Stomach (tissue), 9 donors: ENCODE data around the gene LRP1B. TPM values are rescaled to one million over a fixed set of nuclear protein-coding genes. Genes with fewer than 3 reads are reported as not detected.

Experiments
- DNase-seq, 2 donors: peaks; one replicate each; pipeline versions ENCODE4 v3.0.0 to v3.0.0-alpha.2; 2013 to 2019
- H3K27ac ChIP-seq, 5 donors: fragments of 200-600 bp in 4 of 5; sonication (generic) in 4 of 5; one replicate each; pipeline ENCODE4 v1.5.1; 2013 to 2019; ENCODE audit warnings: mild to moderate bottlenecking in 1 of 5, moderate library complexity in 1 of 5
- H3K27me3 ChIP-seq, 3 donors: fragments of 200-600 bp; sonication (generic); one replicate each; pipeline ENCODE4 v1.5.1; 2017 to 2019; ENCODE audit warnings: mixed run types in 1 of 3
- H3K36me3 ChIP-seq, 4 donors: fragments of 200-600 bp; sonication (generic); 1 replicate in 3 of 4; 2 replicates in 1 of 4; pipeline ENCODE4 v1.5.1; 2016 to 2019
- H3K4me1 ChIP-seq, 4 donors: fragments of 200-600 bp; sonication (generic); one replicate each; pipeline ENCODE4 v1.5.1; 2016 to 2019
- H3K4me3 ChIP-seq, 4 donors: fragments of 200-600 bp; sonication (generic) in 3 of 4; one replicate each; pipeline ENCODE4 v1.5.1; 2016 to 2019; ENCODE audit warnings: mild to moderate bottlenecking in 1 of 4
- H3K9me3 ChIP-seq, 4 donors: fragments of 200-600 bp; sonication (generic); one replicate each; pipeline ENCODE4 v1.5.1; 2016 to 2019
- EP300 ChIP-seq: sonication (generic); formaldehyde crosslinking; IDR thresholded peaks from one replicate; pipeline ENCODE4 v1.6.1; 2017; ENCODE audit warnings: antibody characterized with exemption
- POLR2A ChIP-seq, 4 donors: fragments of 450-650 bp; IDR thresholded peaks; one replicate each; pipeline ENCODE4 v1.6.1; 2016; ENCODE audit warnings: antibody characterized with exemption in 4 of 4, control low read depth in 2 of 4, mild to moderate bottlenecking in 1 of 4, moderate library complexity in 1 of 4
- POLR2AphosphoS5 ChIP-seq, 3 donors: sonication (generic); formaldehyde crosslinking; IDR thresholded peaks; one replicate each; pipeline ENCODE4 v1.6.1; 2016; ENCODE audit warnings: antibody characterized with exemption in 3 of 3
- WGBS, 5 donors: extraction: QIAGEN DNeasy Blood & Tissue Kit in 3 of 5; methylation state at CpG; one replicate each; pipeline versions ENCODE4 v1.1.5 to v1.1.7; 2013 to 2018; 5-methylcytosine and 5-hydroxymethylcytosine counted together
- intact Hi-C: fragments of 100-400 bp; cut with DNase I; formaldehyde crosslinking; loops from one replicate; pipeline ENCODE4 v1.15.1; 2023; ENCODE audit warnings: low total_unique reads
- polyA plus RNA-seq, 3 donors: library from polyadenylated mRNA; stranded (reverse); fragments of 200-250 nt; gene quantifications; one replicate each; pipeline ENCODE4 v1.2.3, GENCODE V29; 2013
- total RNA-seq, 5 donors: library from RNA; depleted of rRNA; stranded (reverse); fragments of >200 nt; gene quantifications; one replicate each; pipeline versions ENCODE4 v1.1.0 to v1.2.3, GENCODE V29; 2014 to 2016
- TF ChIP-seq, protein P1 (sequence below), 7 experiments: fragments of 450-650 bp in 4 of 7; fragments of 200-600 bp in 3 of 7; sonication (generic) in 3 of 7; IDR thresholded peaks; one replicate each; pipeline ENCODE4 v1.5.1; 2016 to 2019; ENCODE audit warnings: antibody characterized with exemption in 7 of 7, control low read depth in 2 of 7, mild to moderate bottlenecking in 1 of 7
- donor health status: healthy with polysubstance abuse.
- donor health status: Bipolar disorder and iron deficiency.
- donor health status: healthy.

LRP1B gene
- total and polyA plus RNA-seq, 8 donors: under 0.01 to 9.0 (median 0.38) TPM

DNA sequence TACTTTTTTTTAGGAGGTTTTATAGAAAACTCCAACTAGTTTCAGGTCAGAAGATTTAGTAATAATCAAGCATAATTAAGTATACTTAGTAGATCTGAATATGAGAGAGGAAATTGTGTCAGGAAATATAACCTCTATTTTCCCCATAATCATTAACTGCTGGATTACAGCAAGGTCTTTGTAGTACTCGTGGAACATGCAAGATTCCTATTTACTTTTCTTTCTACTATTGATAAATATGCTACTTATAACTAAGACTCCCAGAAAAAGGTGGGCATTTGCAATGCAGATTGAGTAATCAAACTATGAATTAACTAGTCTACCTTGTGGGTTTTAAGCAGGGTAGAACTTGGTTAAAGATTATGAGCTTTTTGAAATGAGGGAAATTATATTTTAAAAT, 570.1 kb downstream of the LRP1B start:
- no peaks in the 10 kb centered on the region for H3K27me3 ChIP-seq
- H3K4me1 ChIP-seq: peaks cover 0 to 17% (median 4%) of the 10 kb centered on the region in 4 donors
- WGBS, 5 donors: 17 to 43% (median 20%) methylated on average over 1 of the region's 1 CpG
- no peak overlapping the region for H3K4me3 ChIP-seq
- H3K36me3 ChIP-seq: no peaks in the 10 kb centered on the region
- DNase-seq: peak in 1 of 2 donors; percentile 24
- TF ChIP-seq POLR2A (IDR thresholded peaks at IDR 0.05) (no peak), POLR2AphosphoS5 (IDR thresholded peaks at IDR 0.05) (no peak), EP300 (no peak)
- TF ChIP-seq, protein P1, sequence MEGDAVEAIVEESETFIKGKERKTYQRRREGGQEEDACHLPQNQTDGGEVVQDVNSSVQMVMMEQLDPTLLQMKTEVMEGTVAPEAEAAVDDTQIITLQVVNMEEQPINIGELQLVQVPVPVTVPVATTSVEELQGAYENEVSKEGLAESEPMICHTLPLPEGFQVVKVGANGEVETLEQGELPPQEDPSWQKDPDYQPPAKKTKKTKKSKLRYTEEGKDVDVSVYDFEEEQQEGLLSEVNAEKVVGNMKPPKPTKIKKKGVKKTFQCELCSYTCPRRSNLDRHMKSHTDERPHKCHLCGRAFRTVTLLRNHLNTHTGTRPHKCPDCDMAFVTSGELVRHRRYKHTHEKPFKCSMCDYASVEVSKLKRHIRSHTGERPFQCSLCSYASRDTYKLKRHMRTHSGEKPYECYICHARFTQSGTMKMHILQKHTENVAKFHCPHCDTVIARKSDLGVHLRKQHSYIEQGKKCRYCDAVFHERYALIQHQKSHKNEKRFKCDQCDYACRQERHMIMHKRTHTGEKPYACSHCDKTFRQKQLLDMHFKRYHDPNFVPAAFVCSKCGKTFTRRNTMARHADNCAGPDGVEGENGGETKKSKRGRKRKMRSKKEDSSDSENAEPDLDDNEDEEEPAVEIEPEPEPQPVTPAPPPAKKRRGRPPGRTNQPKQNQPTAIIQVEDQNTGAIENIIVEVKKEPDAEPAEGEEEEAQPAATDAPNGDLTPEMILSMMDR (IDR thresholded peaks at IDR 0.05): no peak
- intact Hi-C loops: no loop called here
- H3K9me3 ChIP-seq: no peaks in the 10 kb centered on the region
- no peak overlapping the region for H3K27ac ChIP-seq

DNA sequence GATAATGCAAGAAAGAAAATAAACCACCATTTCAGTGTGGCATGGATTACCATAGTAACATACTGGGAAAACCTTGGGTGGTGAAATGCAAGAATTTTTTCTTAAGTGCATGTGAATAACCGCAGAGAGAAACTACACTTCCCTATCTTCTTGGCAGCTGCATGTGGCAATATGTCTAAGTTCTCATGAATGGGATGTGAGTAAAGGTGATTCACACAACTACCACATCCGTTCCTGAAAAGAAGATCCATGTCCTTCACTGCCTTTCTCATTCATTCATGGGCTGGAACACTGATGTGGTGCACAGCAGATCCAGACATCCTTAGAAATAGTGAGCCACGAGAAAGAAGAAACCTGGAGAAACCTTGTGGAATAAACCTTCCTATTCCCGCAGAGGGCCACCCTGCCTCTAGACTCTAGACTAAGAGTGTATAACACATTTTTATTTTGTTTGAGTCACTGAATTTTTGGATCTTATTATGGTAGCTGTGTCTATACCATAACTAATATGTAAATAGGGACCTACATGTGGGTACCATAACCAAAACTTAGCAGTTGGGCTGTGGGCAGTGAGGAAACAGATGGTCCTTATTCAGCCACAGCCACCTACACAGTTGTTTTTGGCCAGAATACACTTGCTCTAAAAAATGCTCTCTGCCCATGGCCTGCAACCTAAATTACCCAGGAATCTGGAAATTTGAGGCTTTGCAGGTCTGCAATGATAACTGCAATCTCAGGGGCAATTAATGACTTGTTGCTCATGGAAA, 573.3 kb downstream of the LRP1B start:
- Histone ChIP-seq H3K36me3 (no peaks in the 10 kb centered on the region), H3K4me1 (peaks cover 0 to 29% (median 4%) of the 10 kb centered on the region in 4 donors), H3K27me3 (no peaks in the 10 kb centered on the region), H3K4me3 (no peak overlapping the region), H3K9me3 (no peaks in the 10 kb centered on the region), H3K27ac (no peak overlapping the region)
- TF ChIP-seq, protein P1 (IDR thresholded peaks at IDR 0.05): no peak
- TF ChIP-seq EP300 (no peak), POLR2A (IDR thresholded peaks at IDR 0.05) (no peak), POLR2AphosphoS5 (IDR thresholded peaks at IDR 0.05) (no peak)
- intact Hi-C loops: no loop called here
- WGBS, 5 donors: 79 to 86% (median 82%) methylated on average over 4 of the region's 4 CpGs
- peak in 1 of 2 donors; percentile 5 for DNase-seq

DNA sequence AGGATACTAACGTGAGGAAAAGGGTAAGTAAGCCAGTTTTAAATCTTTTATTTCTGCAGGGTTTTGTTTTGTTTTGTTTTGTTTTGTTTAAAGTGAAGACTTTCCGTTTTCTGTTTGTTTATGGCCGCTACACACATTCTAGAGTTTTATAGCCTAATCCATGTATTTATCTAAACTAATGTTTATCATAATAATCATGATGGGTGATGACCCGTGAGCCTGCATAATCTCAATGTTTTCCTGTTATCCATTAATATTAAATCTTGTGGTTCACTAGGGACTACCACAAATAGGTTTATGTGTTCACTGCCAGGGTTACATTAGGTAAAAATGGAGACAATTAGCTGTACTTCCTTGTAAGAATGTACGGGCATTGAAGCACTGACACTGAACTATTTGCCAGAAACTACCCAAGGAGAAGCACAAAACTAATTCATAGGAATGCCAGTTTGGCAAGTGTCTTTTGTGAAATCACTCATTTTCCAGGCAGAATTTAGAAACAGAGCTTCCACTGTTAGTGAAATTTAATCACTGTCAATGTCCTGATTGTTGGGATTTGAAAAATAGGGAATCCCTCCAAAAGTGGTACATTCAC, 574.8 kb downstream of the LRP1B start:
- WGBS, 5 donors: 8 to 23% (median 17%) methylated on average over 5 of the region's 5 CpGs
- peaks cover 0 to 29% (median 4%) of the 10 kb centered on the region in 4 donors for H3K4me1 ChIP-seq
- no peak for TF ChIP-seq POLR2A (IDR thresholded peaks at IDR 0.05)
- TF ChIP-seq, protein P1 (IDR thresholded peaks at IDR 0.05): no peak
- no peak for TF ChIP-seq EP300
- TF ChIP-seq POLR2AphosphoS5 (IDR thresholded peaks at IDR 0.05): no peak
- H3K27me3 ChIP-seq: no peaks in the 10 kb centered on the region
- no peak overlapping the region for H3K27ac ChIP-seq
- intact Hi-C loops: no loop called here
- DNase-seq: peak in 1 of 2 donors; percentile 19
- H3K36me3 ChIP-seq: no peaks in the 10 kb centered on the region
- H3K9me3 ChIP-seq: no peaks in the 10 kb centered on the region
- H3K4me3 ChIP-seq: no peak overlapping the region

DNA sequence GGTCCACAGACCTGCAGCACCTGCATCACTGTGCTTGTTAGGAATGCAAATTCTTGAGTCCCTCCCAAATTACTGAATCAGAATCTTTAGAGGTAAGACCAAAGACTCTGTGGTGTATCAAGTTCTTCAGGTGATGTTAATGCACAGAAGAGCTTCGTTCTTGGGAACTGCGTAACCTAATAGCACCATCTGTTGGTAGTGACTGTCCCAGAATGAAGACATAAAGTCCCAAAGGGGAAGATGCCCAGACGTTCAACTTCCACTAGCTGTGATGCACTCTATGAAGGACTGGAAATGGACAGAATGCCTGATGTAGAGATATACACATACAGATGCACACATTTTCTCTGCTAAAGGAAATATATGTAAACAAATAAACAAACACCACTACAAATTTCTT, 576.0 kb downstream of the LRP1B start:
- H3K27me3 ChIP-seq: no peaks in the 10 kb centered on the region
- TF ChIP-seq, protein P1 (IDR thresholded peaks at IDR 0.05): peak in 3 of 7 experiments; percentile 12 to 24 (median 20)
- TF ChIP-seq POLR2A (IDR thresholded peaks at IDR 0.05): no peak
- no peak overlapping the region for H3K27ac ChIP-seq
- peaks cover 0 to 20% (median 0%) of the 10 kb centered on the region in 4 donors for H3K4me1 ChIP-seq
- intact Hi-C loops: no loop called here
- H3K9me3 ChIP-seq: no peaks in the 10 kb centered on the region
- H3K36me3 ChIP-seq: no peaks in the 10 kb centered on the region
- no peak overlapping the region for H3K4me3 ChIP-seq
- whole genome bisulfite sequencing, 5 donors: 6 to 13% (median 8%) methylated on average over 3 of the region's 3 CpGs
- peak in 1 of 2 donors; percentile 72 for DNase-seq
